GM19468 (cell line): ENCODE results near the gene ARFRP1.
"Not testable (repeated sequence)": the region's sequence is repeated elsewhere in the genome, so short reads cannot be mapped to it uniquely, and the experiment has no call there.

Experiments used
- ATAC-seq: cut with Tn5 transposase; IDR thresholded peaks from one replicate; pipeline ENCODE4 v1.9.1; 2021; ENCODE audit warnings: mild to moderate bottlenecking, moderate library complexity, moderate number of reproducible peaks; ENCODE audit not compliant: unreplicated experiment; ENCODE audit errors: extremely low read depth

Gene ARFRP1

GRCh38 chr20:63659370-63659769 is 48.4 kb downstream of the ARFRP1 start:
- no peak for ATAC-seq

GRCh38 chr20:63658749-63659187 is 49.0 kb downstream of the ARFRP1 start:
- no peak for ATAC-seq

- ATAC-seq, result peak; percentile 75
Observed at GRCh38 chr20:63657937-63658748, 49.6 kb downstream of the ARFRP1 start, which contains the start of gene RTEL1. Gene RTEL1, plus strand, starts transcription at chr20:63658312. Its CDS starts 1,091 bp downstream, at chr20:63659403.

GRCh38 chr20:63657260-63657936 is 50.4 kb downstream of the ARFRP1 start:
- no peak for ATAC-seq

- ATAC-seq, result no peak
Observed at GRCh38 chr20:63656451-63656850, 51.3 kb downstream of the ARFRP1 start.

GRCh38 chr20:63655249-63655648 is 52.5 kb downstream of the ARFRP1 start:
- ATAC-seq, result no peak

GRCh38 chr20:63653974-63654668 is 53.7 kb downstream of the ARFRP1 start:
- ATAC-seq, result no peak

GRCh38 chr20:63653041-63653973 is 54.5 kb downstream of the ARFRP1 start, which contains the start of gene STMN3:
Gene STMN3, minus strand, starts transcription at chr20:63653424. Its CDS starts 79 bp downstream, at chr20:63653345.
- ATAC-seq, result no peak

- no peak for ATAC-seq
Observed at GRCh38 chr20:63652192-63652980, 55.4 kb downstream of the ARFRP1 start.

- no peak for ATAC-seq
Observed at GRCh38 chr20:63651942-63652191, 55.9 kb downstream of the ARFRP1 start.

GRCh38 chr20:63650486-63650885 is 57.3 kb downstream of the ARFRP1 start:
- ATAC-seq, result not testable (repeated sequence)

GRCh38 chr20:63648895-63649589 is 58.7 kb downstream of the ARFRP1 start:
- ATAC-seq, result no peak
